Fibroblast of mammary gland (primary cell): ENCODE results near the gene SYT7.

ENCODE experiments used
- DNase-seq: peaks from one replicate; pipeline ENCODE4 v3.0.0-alpha.2; 2010; ENCODE audit warnings: low read depth
- H3K4me3 ChIP-seq: 2 replicates; pipeline ENCODE4 v1.5.1; 2011; ENCODE audit warnings: low read depth, mild to moderate bottlenecking, low read length, moderate library complexity; ENCODE audit not compliant: control insufficient read depth
- CTCF ChIP-seq: conservative IDR thresholded peaks from 2 replicates; pipeline ENCODE4 v1.5.1; 2011; ENCODE audit warnings: low read depth, low read length, inconsistent platforms; ENCODE audit not compliant: control insufficient read depth, insufficient read depth

SYT7 gene

GRCh38 chr11:61609000-61609979, 28.4 kb upstream of the SYT7 start:
- no peak overlapping the region for H3K4me3 ChIP-seq
- DNase-seq: no peak
- TF ChIP-seq CTCF: no peak

GRCh38 chr11:61607920-61608599, 27.2 kb upstream of the SYT7 start:
- no peak for TF ChIP-seq CTCF
- H3K4me3 ChIP-seq: no peak overlapping the region
- DNase-seq: no peak

- H3K4me3 ChIP-seq: no peak overlapping the region
- no peak for TF ChIP-seq CTCF
Measured at GRCh38 chr11:61607426-61607825, 26.6 kb upstream of the SYT7 start.

GRCh38 chr11:61603667-61604066, 22.8 kb upstream of the SYT7 start:
- DNase-seq: no peak
- TF ChIP-seq CTCF: no peak
- no peak overlapping the region for H3K4me3 ChIP-seq

More at GRCh38 chr11:61607426-61607825, 26.6 kb upstream of the SYT7 start:
- DNase-seq: no peak

- peak; percentile 99 for DNase-seq
- no peak overlapping the region for H3K4me3 ChIP-seq
- no peak for TF ChIP-seq CTCF
Measured at GRCh38 chr11:61602775-61603569, 22.1 kb upstream of the SYT7 start.

GRCh38 chr11:61601512-61601911, 20.6 kb upstream of the SYT7 start:
- TF ChIP-seq CTCF: no peak
- no peak for DNase-seq
- no peak overlapping the region for H3K4me3 ChIP-seq
